ENCODE measurements around the gene KNCN. TPM values are rescaled to one million over a fixed set of nuclear protein-coding genes. Genes with fewer than 3 reads are reported as not detected.

KNCN gene
- total RNA-seq, 1 donor, result not detected

- no peak for DNase-seq (ENCODE audit: low read depth)
- H3K4me3 ChIP-seq (ENCODE audit: low read depth, low read length), result no peak overlapping the region
- TF ChIP-seq, protein P1, sequence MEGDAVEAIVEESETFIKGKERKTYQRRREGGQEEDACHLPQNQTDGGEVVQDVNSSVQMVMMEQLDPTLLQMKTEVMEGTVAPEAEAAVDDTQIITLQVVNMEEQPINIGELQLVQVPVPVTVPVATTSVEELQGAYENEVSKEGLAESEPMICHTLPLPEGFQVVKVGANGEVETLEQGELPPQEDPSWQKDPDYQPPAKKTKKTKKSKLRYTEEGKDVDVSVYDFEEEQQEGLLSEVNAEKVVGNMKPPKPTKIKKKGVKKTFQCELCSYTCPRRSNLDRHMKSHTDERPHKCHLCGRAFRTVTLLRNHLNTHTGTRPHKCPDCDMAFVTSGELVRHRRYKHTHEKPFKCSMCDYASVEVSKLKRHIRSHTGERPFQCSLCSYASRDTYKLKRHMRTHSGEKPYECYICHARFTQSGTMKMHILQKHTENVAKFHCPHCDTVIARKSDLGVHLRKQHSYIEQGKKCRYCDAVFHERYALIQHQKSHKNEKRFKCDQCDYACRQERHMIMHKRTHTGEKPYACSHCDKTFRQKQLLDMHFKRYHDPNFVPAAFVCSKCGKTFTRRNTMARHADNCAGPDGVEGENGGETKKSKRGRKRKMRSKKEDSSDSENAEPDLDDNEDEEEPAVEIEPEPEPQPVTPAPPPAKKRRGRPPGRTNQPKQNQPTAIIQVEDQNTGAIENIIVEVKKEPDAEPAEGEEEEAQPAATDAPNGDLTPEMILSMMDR (IDR thresholded peaks at IDR 0.05; ENCODE audit: insufficient read depth, low read length), result no peak
Measured at GRCh38 chr1:46571691-46572225, 20.3 kb upstream of the KNCN start.

DNA sequence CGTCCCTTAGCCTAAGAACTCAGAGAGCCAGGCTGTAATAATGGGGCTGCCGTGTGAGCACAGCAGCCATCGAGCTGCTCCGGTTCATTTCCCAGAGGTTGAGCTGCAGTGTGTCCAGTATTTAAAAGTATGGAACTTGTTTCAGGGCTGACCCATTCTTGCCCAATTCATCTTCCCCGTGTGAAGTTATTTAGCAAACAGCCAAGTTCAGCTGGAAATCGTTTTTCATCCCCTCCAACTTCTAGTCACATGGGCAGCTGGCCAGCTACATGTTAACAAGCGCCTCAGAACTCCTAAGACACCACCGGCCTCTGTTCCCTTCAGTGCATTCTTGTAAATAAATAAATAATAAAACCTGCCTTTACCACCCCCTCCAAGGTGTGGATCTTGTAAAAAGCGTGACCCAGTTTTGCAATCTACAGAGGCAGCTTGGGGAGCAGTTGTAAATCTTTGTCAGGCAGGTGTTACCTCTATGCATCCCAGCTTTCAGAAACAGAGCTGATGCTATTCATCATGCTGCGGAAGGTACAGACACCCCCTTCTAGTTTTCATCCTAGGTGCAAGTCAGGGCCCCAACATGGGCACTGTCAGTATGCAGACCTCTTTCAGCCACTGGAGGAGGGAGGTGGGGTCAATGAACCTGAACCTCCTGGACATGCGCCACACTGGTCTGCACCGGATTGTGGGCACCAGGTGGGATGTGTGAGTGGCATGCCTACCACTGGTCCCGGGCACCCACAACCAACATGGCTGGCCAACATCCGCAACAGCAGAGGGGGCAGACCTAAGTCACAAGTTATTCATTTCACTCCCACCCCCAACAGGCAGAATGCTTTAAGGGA is 18.7 kb upstream of the KNCN start:
- peak; percentile 56 for DNase-seq (ENCODE audit: low read depth)
- TF ChIP-seq, protein P1 (IDR thresholded peaks at IDR 0.05; ENCODE audit: insufficient read depth, low read length), result no peak
- H3K4me3 ChIP-seq (ENCODE audit: low read depth, low read length), result no peak overlapping the region

- DNase-seq (ENCODE audit: low read depth), result no peak
- TF ChIP-seq, protein P1 (IDR thresholded peaks at IDR 0.05; ENCODE audit: insufficient read depth, low read length), result no peak
- no peak overlapping the region for H3K4me3 ChIP-seq (ENCODE audit: low read depth, low read length)
Measured at GRCh38 chr1:46569116-46569515, 17.7 kb upstream of the KNCN start.

GRCh38 chr1:46568461-46568891 is 17.0 kb upstream of the KNCN start:
- TF ChIP-seq, protein P1 (IDR thresholded peaks at IDR 0.05; ENCODE audit: insufficient read depth, low read length), result no peak
- DNase-seq (ENCODE audit: low read depth), result no peak
- H3K4me3 ChIP-seq (ENCODE audit: low read depth, low read length), result no peak overlapping the region

DNA sequence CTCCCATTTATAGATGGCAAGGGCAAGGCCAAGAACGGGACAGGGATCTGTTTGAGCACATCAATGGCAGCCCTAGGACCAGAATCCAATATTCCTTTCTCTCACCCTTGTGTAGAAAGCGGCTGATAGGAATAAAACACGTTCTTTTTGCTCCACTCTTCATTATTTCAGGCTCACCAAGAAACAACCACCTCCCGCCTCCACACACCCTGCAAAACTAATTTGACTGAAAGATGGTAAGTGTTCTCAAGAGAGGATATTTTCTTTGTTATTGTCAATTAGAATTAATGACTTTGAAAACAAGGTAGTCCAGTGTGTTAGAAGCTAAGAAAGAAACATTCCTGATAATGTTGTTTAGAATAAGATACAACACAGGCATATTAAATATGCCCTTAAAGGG is 11.9 kb upstream of the KNCN start:
- H3K4me3 ChIP-seq (ENCODE audit: low read depth, low read length), result no peak overlapping the region
- TF ChIP-seq, protein P1 (IDR thresholded peaks at IDR 0.05; ENCODE audit: insufficient read depth, low read length), result no peak
- no peak for DNase-seq (ENCODE audit: low read depth)

DNA sequence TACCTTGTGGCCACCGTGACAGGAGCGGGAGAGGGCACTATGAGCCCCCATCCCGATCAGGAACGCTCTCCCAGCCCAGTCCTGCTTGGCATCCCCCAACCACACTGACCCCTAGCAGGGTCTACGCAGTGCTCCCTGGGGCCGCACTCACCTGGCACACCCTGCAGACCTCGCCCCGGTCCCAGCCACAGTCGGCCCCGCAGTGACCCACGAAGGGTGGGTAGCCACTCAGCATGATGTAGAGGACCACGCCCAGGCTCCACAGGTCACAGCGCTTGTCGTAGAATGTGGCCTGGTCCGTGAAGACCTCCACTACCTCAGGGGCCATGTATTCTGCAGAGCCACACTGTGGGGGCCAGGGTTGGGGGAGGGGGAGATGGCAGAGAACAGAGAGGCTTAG is 11.1 kb upstream of the KNCN start:
- no peak overlapping the region for H3K4me3 ChIP-seq (ENCODE audit: low read depth, low read length)
- DNase-seq (ENCODE audit: low read depth), result no peak
- TF ChIP-seq, protein P1 (IDR thresholded peaks at IDR 0.05; ENCODE audit: insufficient read depth, low read length), result no peak
